Duodenal mucosa (tissue), 2 donors: ENCODE measurements around the gene GALNTL6.
A peak's percentile ranks its signal among the peaks of the same experiment; 100 is the strongest.
"Not testable (repeated sequence)": the region's sequence is repeated elsewhere in the genome, so short reads cannot be mapped to it uniquely, and the experiment has no call there.

Experiments
- H3K27ac ChIP-seq: one replicate; pipeline ENCODE4 v1.7.0; 2013; ENCODE audit warnings: low read depth, low read length
- H3K27me3 ChIP-seq, 2 donors: one replicate each; pipeline ENCODE4 v1.7.0; 2013; ENCODE audit warnings: low read length in 2 of 2, control low read depth in 1 of 2; ENCODE audit not compliant: insufficient read depth in 2 of 2, control insufficient read depth in 1 of 2
- H3K36me3 ChIP-seq, 2 donors: one replicate each; pipeline ENCODE4 v1.7.0; 2013; ENCODE audit warnings: low read length in 2 of 2, control low read depth in 1 of 2; ENCODE audit not compliant: insufficient read depth in 2 of 2, control insufficient read depth in 1 of 2
- H3K4me1 ChIP-seq, 2 donors: one replicate each; pipeline ENCODE4 v1.7.0; 2013; ENCODE audit warnings: low read length in 2 of 2, control low read depth in 1 of 2; ENCODE audit not compliant: insufficient read depth in 2 of 2, control insufficient read depth in 1 of 2
- H3K4me3 ChIP-seq, 2 donors: one replicate each; pipeline ENCODE4 v1.7.0; 2013; ENCODE audit warnings: low read length in 2 of 2, low read depth in 1 of 2
- H3K9ac ChIP-seq, 2 donors: one replicate each; pipeline ENCODE4 v1.7.0; 2013; ENCODE audit warnings: low read length in 2 of 2, low read depth in 1 of 2
- H3K9me3 ChIP-seq, 2 donors: one replicate each; pipeline ENCODE4 v1.7.0; 2013; ENCODE audit warnings: low read length in 2 of 2, control low read depth in 1 of 2; ENCODE audit not compliant: control insufficient read depth in 1 of 2

The GALNTL6 gene

DNA sequence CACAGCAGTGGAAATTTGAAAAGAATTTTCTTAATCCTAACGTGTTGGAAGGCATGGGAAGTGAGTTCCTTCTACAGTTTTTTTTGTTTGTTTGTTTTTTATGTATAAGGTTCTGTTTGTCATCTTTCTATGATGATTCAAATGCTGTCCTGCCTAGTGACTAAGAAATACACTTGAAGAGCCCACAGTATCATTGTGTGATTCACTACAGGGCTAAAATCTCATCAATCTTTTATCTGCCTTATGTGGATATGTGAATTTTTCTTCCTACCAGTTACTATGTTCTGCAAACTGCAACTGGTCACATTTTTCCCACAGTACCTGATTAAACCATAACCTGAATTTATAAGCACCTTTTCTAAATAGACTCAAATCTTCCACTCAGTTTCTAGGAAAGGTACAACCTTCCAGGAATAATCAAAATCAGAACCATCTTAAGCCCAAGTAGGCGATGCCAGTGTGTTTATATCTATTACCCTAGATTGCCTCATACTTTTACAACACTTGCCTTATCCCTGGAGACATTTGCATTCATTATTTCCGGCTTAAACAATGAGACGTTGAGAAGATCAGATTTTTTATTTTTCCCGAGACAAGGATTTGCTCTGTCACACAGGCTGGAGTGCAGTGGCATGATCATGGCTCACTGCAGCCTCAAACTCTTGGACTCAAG lies 1140.8 kb downstream of the GALNTL6 start:
- no peak overlapping the region for H3K27ac ChIP-seq
- H3K9me3 ChIP-seq = no peaks in the 10 kb centered on the region
- no peaks in the 10 kb centered on the region for H3K27me3 ChIP-seq
- H3K36me3 ChIP-seq = no peaks in the 10 kb centered on the region
- peaks cover 0 to 4% of the 10 kb centered on the region in 2 donors for H3K4me1 ChIP-seq
- H3K4me3 ChIP-seq = no peak overlapping the region
- H3K9ac ChIP-seq = no peak overlapping the region

DNA sequence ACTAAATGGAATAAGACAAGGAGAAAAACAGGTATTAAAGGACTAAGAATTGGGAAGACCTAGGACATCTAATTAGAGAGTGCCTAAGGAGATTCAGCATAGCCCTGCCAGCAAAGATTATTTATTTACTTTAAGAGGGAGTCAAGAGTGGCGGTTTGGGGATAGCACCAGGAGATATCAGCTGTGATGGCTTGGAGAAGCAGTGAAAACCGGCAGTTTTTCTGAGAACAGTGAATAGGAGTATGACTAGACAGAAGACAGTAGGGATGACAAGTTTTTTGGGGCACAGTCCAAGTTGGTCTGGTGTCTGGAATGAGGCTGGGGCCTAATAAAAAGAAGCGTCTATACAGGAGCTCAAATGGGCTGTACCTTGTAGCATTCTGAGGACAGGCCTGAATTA lies 1143.1 kb downstream of the GALNTL6 start:
- H3K4me1 ChIP-seq, H3K4me3 ChIP-seq, H3K9ac ChIP-seq, H3K9me3 ChIP-seq, H3K27ac ChIP-seq, H3K27me3 ChIP-seq, H3K36me3 ChIP-seq: not testable (repeated sequence)

DNA sequence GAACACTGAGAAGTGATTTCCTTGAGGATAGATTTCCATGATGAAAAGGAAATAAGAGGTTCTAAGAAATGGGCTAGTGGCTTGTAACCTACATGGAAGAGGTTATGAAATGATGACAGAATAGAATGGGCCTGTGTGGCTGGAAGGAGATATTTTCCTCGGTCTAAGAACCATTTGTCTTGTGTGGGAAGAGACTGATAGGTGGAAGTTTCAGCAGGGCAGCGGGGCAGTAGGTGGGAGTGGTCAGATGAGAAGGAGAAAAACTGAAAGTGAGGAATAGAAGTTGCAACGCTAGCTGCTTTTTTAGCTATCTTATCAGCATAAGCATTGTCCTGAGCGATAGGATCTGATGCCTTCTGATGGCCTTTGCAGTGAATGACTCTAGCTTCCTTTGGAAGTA lies 1144.0 kb downstream of the GALNTL6 start:
- no peaks in the 10 kb centered on the region for H3K27me3 ChIP-seq

DNA sequence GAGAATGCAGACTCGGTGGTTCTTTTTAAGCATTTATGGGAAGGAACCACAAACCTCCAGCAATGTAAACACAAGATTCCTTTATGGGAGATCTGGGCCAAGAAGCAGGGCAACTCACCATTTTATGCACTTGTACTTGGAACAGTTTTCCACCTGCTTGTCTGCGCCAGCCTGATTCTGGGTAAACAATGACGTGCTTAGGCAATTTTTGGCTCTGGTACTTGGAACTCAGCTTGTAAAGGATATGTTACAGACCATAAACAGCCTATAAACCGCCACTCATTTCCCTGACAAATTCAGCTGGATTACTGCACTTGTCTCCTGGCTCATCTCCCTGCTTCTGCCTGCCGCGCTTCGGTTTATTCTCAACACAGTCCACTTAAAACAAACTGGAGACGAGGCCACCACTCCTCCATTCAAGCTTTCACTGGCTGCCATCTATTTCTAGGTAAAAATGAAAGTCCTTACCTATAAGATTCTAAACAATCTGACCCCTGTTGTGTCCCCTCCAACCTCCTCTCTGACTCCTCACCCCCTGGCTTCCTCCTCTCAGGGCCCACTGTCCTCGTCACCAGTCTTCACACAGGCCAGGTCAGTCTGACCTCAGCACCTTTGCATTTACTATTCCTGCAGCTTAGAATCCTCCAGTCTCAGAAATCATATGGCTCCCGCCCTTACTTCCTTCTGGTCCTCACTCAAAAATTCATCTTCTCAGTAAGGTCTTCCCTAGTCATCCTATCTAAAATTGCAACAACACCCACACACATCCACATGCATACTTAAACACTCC lies 1149.6 kb downstream of the GALNTL6 start:
- H3K27ac ChIP-seq = no peak overlapping the region
- no peak overlapping the region for H3K9ac ChIP-seq
- peaks cover 9 to 16% of the 10 kb centered on the region in 2 donors for H3K4me1 ChIP-seq
- H3K9me3 ChIP-seq = no peaks in the 10 kb centered on the region
- H3K36me3 ChIP-seq = no peaks in the 10 kb centered on the region
- peak overlapping the region; percentile 11 to 33 for H3K4me3 ChIP-seq
- H3K27me3 ChIP-seq = no peaks in the 10 kb centered on the region

More for the DNA sequence above, 1144.0 kb downstream of the GALNTL6 start:
- peaks cover 0 to 7% of the 10 kb centered on the region in 2 donors for H3K4me1 ChIP-seq
- no peak overlapping the region for H3K4me3 ChIP-seq
- no peak overlapping the region for H3K27ac ChIP-seq
- no peak overlapping the region for H3K9ac ChIP-seq
- H3K36me3 ChIP-seq = no peaks in the 10 kb centered on the region
- H3K9me3 ChIP-seq = no peaks in the 10 kb centered on the region

DNA sequence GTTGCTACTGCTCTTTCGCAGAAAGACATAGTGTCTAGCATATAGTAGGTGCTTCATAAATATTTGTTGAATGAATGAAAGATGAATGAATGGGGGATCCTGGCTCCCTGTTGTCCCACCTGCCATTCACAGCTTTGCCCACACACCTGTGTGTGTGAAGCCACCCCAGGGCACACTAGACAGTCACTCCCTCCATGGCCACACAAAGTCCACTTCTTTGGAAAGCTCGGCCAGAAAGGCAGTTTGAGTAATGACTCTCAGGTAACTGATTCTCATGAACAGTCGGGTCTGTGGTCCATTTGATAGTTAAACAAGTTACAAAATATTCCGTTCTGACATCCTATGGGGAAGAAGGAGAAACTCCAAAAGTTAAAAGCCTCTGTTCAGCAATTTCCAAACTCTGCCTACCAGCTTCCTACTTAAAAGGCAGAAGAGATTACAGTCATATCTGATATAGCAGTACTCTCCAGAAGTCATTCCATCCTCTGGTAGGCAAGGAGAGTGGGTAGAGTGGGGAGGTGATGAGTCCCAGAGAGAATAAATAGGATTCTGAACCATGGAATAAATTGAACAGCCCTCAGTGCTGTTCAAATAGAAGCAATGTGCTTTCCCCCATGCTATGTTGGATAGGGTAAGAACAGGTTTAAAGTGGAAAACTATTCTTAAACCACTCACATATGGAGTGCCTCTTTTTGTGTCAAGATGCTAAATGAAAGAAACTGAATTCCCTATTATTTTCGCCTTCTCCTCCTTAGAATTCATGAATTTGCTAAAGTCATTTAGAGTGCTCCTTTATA lies 1150.5 kb downstream of the GALNTL6 start:
- no peaks in the 10 kb centered on the region for H3K27me3 ChIP-seq

DNA sequence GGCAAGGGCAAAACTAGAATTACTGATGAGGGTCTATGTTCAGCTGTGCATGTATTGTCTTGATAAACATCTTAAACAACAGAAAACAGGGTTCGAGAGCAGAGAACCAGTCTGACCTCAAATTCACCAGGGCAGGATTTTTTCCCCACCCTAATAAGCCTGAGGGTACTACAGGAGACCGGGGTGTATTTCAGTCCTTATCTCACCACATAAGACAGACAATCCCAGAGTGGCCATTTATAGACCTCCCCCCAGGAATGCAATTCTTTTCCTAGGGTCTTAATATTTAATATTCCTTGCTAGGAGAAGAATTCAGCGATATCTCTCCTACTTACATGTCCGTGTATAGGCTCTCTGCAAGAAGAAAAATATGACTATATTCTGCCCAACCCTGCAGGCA lies 1157.0 kb downstream of the GALNTL6 start:
- H3K27me3 ChIP-seq, H3K4me1 ChIP-seq, H3K36me3 ChIP-seq, H3K27ac ChIP-seq, H3K4me3 ChIP-seq, H3K9ac ChIP-seq: not testable (repeated sequence)
- H3K9me3 ChIP-seq = peaks cover 4 to 16% of the 10 kb centered on the region in 2 donors

More for the DNA sequence above, 1150.5 kb downstream of the GALNTL6 start:
- Histone ChIP-seq H3K4me3 (peak overlapping the region in 1 of 2 donors; percentile 33), H3K9ac (no peak overlapping the region), H3K36me3 (no peaks in the 10 kb centered on the region), H3K9me3 (no peaks in the 10 kb centered on the region), H3K27ac (no peak overlapping the region), H3K4me1 (peaks cover 9 to 16% of the 10 kb centered on the region in 2 donors)

DNA sequence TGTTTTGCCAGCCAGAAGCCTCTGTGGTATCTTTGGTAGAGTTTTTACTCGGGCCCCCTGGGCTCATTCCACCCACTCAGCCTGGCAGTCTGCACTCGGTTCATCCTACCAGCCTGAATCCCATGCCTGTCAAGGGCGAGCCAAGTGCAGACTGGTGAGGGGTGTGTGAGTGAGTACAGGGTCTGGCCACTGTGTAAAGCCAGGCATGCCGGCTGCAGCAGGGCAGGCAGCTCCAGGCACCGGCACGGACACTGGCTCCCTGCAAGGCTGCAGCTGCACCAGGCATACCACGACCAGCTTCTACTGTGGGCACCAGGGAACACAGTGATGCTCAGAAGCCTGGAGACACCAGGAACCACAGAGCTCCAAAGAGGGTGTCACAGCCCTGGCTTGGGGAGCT lies 1161.4 kb downstream of the GALNTL6 start:
- Histone ChIP-seq H3K4me1 (peaks cover 3 to 12% of the 10 kb centered on the region in 2 donors), H3K36me3 (no peaks in the 10 kb centered on the region), H3K9ac (no peak overlapping the region), H3K27ac (no peak overlapping the region), H3K27me3 (no peaks in the 10 kb centered on the region), H3K4me3 (no peak overlapping the region), H3K9me3 (peaks cover 4 to 15% of the 10 kb centered on the region in 2 donors)

DNA sequence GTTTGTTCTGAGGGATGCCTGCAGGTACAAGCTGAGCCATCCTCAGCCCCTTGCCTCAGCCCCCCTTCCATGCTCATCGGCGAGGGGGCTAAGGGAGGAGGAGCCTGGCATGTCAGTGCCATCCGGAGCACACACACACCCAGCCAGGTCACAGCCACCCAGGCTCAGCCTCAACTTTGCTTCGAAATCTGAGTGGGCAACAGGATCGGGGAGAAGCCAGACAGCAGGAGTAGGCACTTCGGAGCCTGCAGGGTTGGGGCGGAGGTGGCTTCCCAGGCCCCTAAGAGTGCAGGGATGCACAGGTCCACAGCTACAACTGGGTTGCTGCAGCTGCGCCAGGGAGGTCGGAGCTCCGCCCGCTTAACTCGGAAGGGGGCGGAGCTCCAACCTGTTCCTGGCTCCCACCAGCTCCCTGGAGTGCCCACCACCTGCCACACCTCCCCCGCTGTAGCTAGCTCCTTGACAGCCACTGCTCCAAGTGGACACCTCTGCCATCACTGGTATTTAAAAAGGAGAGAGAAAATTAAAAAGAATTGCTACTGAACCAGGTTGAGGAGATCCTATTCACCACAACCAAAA lies 1162.5 kb downstream of the GALNTL6 start:
- Histone ChIP-seq H3K4me1 (peaks cover 9 to 16% of the 10 kb centered on the region in 2 donors), H3K4me3 (no peak overlapping the region), H3K9me3 (peaks cover 0 to 3% of the 10 kb centered on the region in 2 donors), H3K27ac (no peak overlapping the region), H3K36me3 (no peaks in the 10 kb centered on the region), H3K27me3 (no peaks in the 10 kb centered on the region), H3K9ac (no peak overlapping the region)

DNA sequence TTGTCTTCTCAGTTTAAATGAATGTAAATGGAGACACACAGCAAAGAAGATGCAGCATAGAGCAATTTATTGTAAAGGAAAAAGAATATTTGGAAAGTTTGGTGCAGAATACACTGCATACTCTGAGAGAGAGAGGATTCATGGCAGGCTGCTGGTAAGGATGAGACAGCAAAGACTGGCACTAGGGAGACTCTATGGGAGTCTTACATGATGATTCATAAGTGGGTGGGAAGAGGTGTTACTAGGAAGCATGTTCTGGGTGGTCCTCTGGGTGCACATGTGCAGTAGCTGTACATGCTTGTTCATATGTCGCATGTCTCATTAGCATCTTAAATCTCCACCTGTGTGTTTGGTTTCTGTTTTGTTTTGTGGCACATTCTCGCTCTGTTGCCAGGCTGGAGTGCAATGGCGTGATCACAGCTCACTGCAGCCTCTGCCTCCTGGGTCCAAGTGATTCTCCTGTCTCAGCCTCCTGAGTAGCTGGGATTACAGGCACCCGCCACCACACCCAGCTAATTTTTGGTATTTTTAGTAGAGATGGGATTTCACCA lies 1164.4 kb downstream of the GALNTL6 start:
- H3K36me3 ChIP-seq, H3K9ac ChIP-seq, H3K27ac ChIP-seq, H3K9me3 ChIP-seq, H3K27me3 ChIP-seq, H3K4me3 ChIP-seq: not testable (repeated sequence)
- H3K4me1 ChIP-seq = peaks cover 9 to 16% of the 10 kb centered on the region in 2 donors
